Heart right ventricle (tissue), 16 donors: Measurements from ENCODE around the gene CDK16. TPM values are rescaled to one million over a fixed set of nuclear protein-coding genes. Genes with fewer than 3 reads are reported as not detected.

ENCODE experiments used
- ATAC-seq, 8 donors: fragments of 200-7000 bp; cut with Tn5 transposase; one replicate each; pipeline ENCODE4 v1.9.1; 2020; ENCODE audit warnings: mild to moderate bottlenecking in 8 of 8, moderate library complexity in 8 of 8, moderate number of reproducible peaks in 1 of 8
- DNase-seq, 2 donors: peaks; one replicate each; pipeline ENCODE4 v3.0.0-alpha.2; 2020
- H3K27ac ChIP-seq, 10 donors: fragments of 200-600 bp; sonication (generic) in 2 of 10; one replicate each; pipeline versions ENCODE4 v1.5.0 to v1.8.0; 2020 to 2022; ENCODE audit warnings: mild to moderate bottlenecking in 3 of 10
- H3K27me3 ChIP-seq, 7 donors: fragments of 200-600 bp; one replicate each; pipeline ENCODE4 v1.8.0; 2021 to 2022; ENCODE audit warnings: mild to moderate bottlenecking in 2 of 7
- H3K36me3 ChIP-seq, 9 donors: fragments of 200-600 bp; sonication (generic) in 1 of 9; one replicate each; pipeline versions ENCODE4 v1.5.0 to v1.8.0; 2020 to 2022; ENCODE audit warnings: mild to moderate bottlenecking in 2 of 9
- H3K4me1 ChIP-seq, 9 donors: fragments of 200-600 bp; sonication (generic) in 1 of 9; one replicate each; pipeline versions ENCODE4 v1.5.0 to v1.8.0; 2020 to 2022; ENCODE audit warnings: mild to moderate bottlenecking in 4 of 9
- H3K4me3 ChIP-seq, 10 donors: fragments of 200-600 bp; sonication (generic) in 2 of 10; one replicate each; pipeline versions ENCODE4 v1.5.0 to v1.8.0; 2020 to 2022; ENCODE audit warnings: mild to moderate bottlenecking in 7 of 10, moderate library complexity in 2 of 10
- H3K9me3 ChIP-seq, 11 donors: fragments of 200-600 bp in 10 of 11; sonication (generic) in 2 of 11; one replicate each; pipeline versions ENCODE4 v1.5.0 to v1.8.0; 2013 to 2022; ENCODE audit warnings: mild to moderate bottlenecking in 2 of 11, control low read depth in 1 of 11, moderate library complexity in 1 of 11
- WGBS, 2 donors: extraction: QIAGEN DNeasy Blood & Tissue Kit; methylation state at CpG; one replicate each; pipeline ENCODE4 v1.1.7; 2013; ENCODE audit warnings: inconsistent platforms in 1 of 2; 5-methylcytosine and 5-hydroxymethylcytosine counted together
- intact Hi-C, 10 donors: fragments of 100-400 bp; cut with DNase I; formaldehyde crosslinking; loops; one replicate each; pipeline versions ENCODE4 v1.11.1 to v1.14.2; 2022
- polyA plus RNA-seq, 2 donors: library from polyadenylated mRNA; stranded (reverse); fragments of 200-250 nt; gene quantifications; one replicate each; pipeline ENCODE4 v1.2.3, GENCODE V29; 2013
- total RNA-seq, 10 donors: library from RNA; stranded (reverse); fragmentation: NEBNext Ultra II Directional in 3 of 10; extraction: Animal tissue kit (Norgen Biotek cat#: 25700) in 3 of 10; gene quantifications; one replicate each; pipeline versions ENCODE4 v1.2.1 to v1.2.4, GENCODE V29; 2021 to 2023
- TF ChIP-seq, protein P1 (sequence below), 9 donors: fragments of 200-600 bp; sonication (generic) in 2 of 9; IDR thresholded peaks; one replicate each; pipeline versions ENCODE4 v1.5.0 to v1.8.0; 2021 to 2022; ENCODE audit warnings: antibody characterized with exemption in 9 of 9, mild to moderate bottlenecking in 5 of 9, moderate library complexity in 1 of 9
- donor health status: Arrhythmogenic right ventricular cardiomyopathy.
- donor health status: ischemic (EF 13 %, LVEDD 7.1; RV severe dilation, severe dysfunction).
- donor health status: healthy with polysubstance abuse.
- donor health status: DM: no; HTN: yes; CAD: no.
- donor health status: DM: no; HTN: no; CAD: no.
- donor health status: ischemic (EF 25% LVEDD 6.9; RV normal size, moderate dysfunction).
- donor health status: ischemic (EF 25% LVEDD 5.7; RV mildly dilated, moderate dysfunction).
- donor health status: healthy.
- donor health status: DM: yes; HTN: yes; CAD: no.
- donor health status: Ischemic cardiomyopathy.
- donor health status: ischemic (EF 35%, LVEDD 5.7; RV mildly dilated, moderate dysfunction).
- donor health status: nonischemic (EF 11% LVEDD 7.7; RV severe dilation, severe dysfunction).
- donor health status: DM: yes; HTN: yes; CAD: no.
- donor health status: PGD.
- donor health status: ischemic (EF 29% LVEDD 5.4; RV normal size, mild dysfunction).
- donor health status: nonischemic (EF 23%, LVEDD 6.1; RV moderate dilation, normal function).

The CDK16 gene
- total and polyA plus RNA-seq, 12 donors = 110 to 193 (median 145) TPM

DNA sequence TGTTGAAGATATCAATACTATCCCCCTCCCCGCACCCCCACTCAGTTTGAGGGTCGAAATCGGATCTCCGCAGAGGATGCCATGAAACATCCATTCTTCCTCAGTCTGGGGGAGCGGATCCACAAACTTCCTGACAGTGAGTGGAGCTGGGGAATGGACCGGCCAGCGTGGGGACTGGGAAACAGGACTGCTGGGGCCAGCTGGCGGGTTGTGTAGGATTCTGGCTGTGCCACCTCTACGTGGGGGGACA, 8.8 kb downstream of the CDK16 start:
- Histone ChIP-seq H3K4me1 (peaks cover 0 to 2% (median 0%) of the 10 kb centered on the region in 9 donors), H3K9me3 (no peaks in the 10 kb centered on the region), H3K27ac (no peak overlapping the region), H3K4me3 (no peak overlapping the region), H3K27me3 (peaks cover 0 to 23% (median 0%) of the 10 kb centered on the region in 7 donors), H3K36me3 (peaks cover 0 to 72% (median 9%) of the 10 kb centered on the region in 9 donors)
- no peak for DNase-seq
- WGBS, 2 donors = 85 to 89% methylated on average over 9 of the region's 9 CpGs
- intact Hi-C loops = no loop called here
- ATAC-seq = no peak
- TF ChIP-seq, protein P1, sequence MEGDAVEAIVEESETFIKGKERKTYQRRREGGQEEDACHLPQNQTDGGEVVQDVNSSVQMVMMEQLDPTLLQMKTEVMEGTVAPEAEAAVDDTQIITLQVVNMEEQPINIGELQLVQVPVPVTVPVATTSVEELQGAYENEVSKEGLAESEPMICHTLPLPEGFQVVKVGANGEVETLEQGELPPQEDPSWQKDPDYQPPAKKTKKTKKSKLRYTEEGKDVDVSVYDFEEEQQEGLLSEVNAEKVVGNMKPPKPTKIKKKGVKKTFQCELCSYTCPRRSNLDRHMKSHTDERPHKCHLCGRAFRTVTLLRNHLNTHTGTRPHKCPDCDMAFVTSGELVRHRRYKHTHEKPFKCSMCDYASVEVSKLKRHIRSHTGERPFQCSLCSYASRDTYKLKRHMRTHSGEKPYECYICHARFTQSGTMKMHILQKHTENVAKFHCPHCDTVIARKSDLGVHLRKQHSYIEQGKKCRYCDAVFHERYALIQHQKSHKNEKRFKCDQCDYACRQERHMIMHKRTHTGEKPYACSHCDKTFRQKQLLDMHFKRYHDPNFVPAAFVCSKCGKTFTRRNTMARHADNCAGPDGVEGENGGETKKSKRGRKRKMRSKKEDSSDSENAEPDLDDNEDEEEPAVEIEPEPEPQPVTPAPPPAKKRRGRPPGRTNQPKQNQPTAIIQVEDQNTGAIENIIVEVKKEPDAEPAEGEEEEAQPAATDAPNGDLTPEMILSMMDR (IDR thresholded peaks at IDR 0.05) = no peak

- peaks cover 0 to 63% (median 9%) of the 10 kb centered on the region in 9 donors for H3K36me3 ChIP-seq
- DNase-seq (no peak), ATAC-seq (no peak)
- H3K9me3 ChIP-seq = no peaks in the 10 kb centered on the region
- no peak overlapping the region for H3K27ac ChIP-seq
- 91 to 95% methylated on average over 12 of the region's 12 CpGs for WGBS, 2 donors
- TF ChIP-seq, protein P1 (IDR thresholded peaks at IDR 0.05) = no peak
- peaks cover 0 to 34% (median 0%) of the 10 kb centered on the region in 7 donors for H3K27me3 ChIP-seq
- peaks cover 0 to 6% (median 0%) of the 10 kb centered on the region in 9 donors for H3K4me1 ChIP-seq
- no peak overlapping the region for H3K4me3 ChIP-seq
- intact Hi-C loops = no loop called here
Measured at GRCh38 chrX:47228550-47229270, 10.2 kb downstream of the CDK16 start.

- intact Hi-C loops = no loop called here
- TF ChIP-seq, protein P1 (IDR thresholded peaks at IDR 0.05) = no peak
- Histone ChIP-seq H3K36me3 (peaks cover 0 to 56% (median 9%) of the 10 kb centered on the region in 9 donors), H3K27me3 (peaks cover 0 to 40% (median 0%) of the 10 kb centered on the region in 7 donors), H3K27ac (no peak overlapping the region), H3K4me3 (no peak overlapping the region), H3K4me1 (peaks cover 0 to 8% (median 0%) of the 10 kb centered on the region in 9 donors), H3K9me3 (no peaks in the 10 kb centered on the region)
- no peak for ATAC-seq
- DNase-seq = no peak
- 92 to 98% methylated on average over 6 of the region's 6 CpGs for WGBS, 2 donors
Measured at GRCh38 chrX:47229427-47229826, 10.9 kb downstream of the CDK16 start.

GRCh38 chrX:47230136-47230868, 11.8 kb downstream of the CDK16 start:
- ATAC-seq (no peak), DNase-seq (no peak)
- H3K4me1 ChIP-seq = peaks cover 0 to 17% (median 5%) of the 10 kb centered on the region in 9 donors
- no peaks in the 10 kb centered on the region for H3K9me3 ChIP-seq
- WGBS, 2 donors = 84 to 86% methylated on average over 5 of the region's 5 CpGs
- no peak overlapping the region for H3K4me3 ChIP-seq
- TF ChIP-seq, protein P1 (IDR thresholded peaks at IDR 0.05) = no peak
- peaks cover 0 to 47% (median 0%) of the 10 kb centered on the region in 7 donors for H3K27me3 ChIP-seq
- peaks cover 0 to 47% (median 8%) of the 10 kb centered on the region in 9 donors for H3K36me3 ChIP-seq
- intact Hi-C loops = loop anchor here in 2 of 10 donors (10.0 kb wide), 4 partner anchors 154 to 1344 kb away; partner anchors contain the start of genes ELK1 (in 1 of the 2), RBM3 (in 1 of the 2), UXT (in 1 of the 2) and ZNF41 (in 1 of the 2)
- no peak overlapping the region for H3K27ac ChIP-seq
